ENCODE measurements around the gene NSD2. TPM values are rescaled to one million over a fixed set of nuclear protein-coding genes. Genes with fewer than 3 reads are reported as not detected.

The NSD2 gene
- total RNA-seq, 1 donor from 2014 or later: 65.1 TPM

DNA sequence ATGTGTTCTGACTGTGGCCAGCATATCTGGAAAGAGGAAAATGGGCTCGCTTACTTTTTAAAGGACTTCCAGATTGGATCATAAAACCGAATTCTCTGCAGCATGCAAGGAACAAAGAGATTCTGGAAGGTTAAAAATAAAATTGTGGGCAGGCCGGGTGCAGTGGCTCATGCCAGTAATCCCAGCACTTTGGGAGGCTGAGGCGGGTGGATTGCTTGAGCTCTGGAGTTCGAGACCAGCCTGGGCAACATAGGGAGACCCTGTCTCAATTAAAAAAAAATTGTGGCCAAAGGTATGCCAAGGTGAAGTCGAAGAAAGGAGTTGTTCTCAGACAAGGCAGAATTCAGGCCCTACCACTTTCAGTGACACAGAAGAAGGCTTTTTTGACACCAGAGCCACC is 99.7 kb downstream of the NSD2 start:
- DNase-seq (ENCODE audit: low read depth, low spot score): no peak

DNA sequence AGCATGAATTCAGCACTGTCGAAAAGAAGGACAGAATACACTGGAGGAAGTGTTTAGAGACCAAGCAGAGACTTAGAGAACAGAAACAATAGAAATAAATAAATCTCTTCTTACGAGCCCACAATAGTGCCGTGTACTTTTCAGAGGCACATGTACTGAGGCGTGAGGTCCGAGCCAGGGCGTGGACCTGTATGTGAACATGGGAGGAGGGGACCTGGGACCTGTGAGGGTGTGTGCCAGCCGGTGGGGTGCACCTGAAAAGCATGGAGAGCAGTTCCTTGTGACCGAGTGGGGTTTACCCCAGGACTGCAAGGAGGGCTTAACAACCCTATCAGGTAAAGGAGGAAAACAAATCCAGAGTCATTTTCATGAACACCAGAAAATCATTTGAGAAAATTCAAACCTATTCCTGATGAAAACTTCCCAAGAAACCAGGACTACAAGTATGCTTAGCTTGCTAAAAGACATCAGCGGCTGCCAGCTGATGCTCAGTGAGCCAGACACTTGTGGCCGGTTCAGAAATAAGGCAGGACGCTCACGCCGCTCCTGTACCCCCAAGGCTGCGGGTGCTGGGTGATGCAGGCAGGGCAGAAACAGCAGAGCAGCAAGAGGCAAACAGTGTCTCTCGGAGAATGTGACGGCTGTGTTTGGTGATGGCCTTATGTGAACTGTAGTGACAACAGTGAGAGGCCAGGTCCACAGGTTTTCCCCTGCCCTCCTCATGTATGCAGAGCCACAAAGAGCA is 100.4 kb downstream of the NSD2 start:
- no peak for DNase-seq (ENCODE audit: low read depth, low spot score)

DNA sequence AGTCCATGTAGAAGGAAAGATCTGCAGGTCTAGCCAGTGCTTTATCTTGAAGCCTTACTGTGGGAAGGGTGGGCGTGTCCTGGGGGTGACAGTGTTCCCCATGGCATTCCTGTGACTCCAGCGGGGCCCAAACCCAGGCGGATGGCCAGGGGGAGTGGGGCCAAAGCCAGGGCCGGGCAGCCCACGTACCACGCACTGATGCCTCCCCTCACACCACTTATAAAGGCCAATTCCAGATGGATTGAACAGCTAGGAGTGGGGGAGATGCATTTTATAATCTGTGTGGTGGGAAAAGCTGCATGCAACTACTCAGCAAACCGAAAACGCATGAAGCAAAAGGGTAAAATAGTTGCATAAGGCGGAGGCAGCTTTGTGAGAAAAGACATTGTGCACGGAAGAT is 101.2 kb downstream of the NSD2 start:
- no peak for DNase-seq (ENCODE audit: low read depth, low spot score)

DNA sequence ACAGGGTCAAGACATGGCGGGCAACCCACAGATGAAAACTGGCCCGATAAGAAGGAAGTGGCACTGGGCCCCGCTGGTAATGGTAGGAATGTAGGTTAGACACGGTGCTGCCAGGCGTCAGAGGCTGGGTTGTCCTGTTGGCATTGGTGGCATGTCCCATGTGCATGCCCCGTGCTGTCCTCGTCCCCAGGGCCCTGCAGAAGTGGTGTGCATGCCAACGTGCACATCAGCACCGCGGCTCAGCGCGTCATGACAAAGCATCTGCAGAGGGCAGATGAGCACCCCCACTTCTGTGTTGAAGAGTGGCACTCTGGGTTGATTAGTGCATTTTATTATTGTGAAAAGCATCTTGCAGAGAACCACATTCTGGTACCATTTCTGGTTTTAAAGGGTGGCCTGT is 102.0 kb downstream of the NSD2 start:
- DNase-seq (ENCODE audit: low read depth, low spot score): no peak

DNA sequence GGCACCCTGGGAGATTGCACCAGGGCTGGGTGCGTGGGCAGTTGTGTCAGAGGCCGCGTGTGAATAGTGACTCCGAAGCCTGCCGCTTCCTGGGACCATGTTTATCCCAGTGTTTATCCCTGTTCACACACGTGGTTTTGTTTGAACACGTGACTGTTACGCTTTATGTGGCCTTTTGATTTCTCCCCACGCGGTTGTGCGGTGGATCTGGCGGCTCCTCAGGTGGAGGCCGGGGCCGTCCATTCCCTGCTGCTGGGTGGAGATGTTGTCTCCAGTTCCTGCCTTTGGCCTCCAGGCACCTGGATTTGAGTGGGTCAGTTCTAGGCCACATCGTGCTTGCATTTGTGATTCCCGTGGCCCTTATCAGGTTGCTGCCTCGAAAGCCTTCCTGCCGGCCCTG is 102.5 kb downstream of the NSD2 start:
- DNase-seq (ENCODE audit: low read depth, low spot score): no peak

DNA sequence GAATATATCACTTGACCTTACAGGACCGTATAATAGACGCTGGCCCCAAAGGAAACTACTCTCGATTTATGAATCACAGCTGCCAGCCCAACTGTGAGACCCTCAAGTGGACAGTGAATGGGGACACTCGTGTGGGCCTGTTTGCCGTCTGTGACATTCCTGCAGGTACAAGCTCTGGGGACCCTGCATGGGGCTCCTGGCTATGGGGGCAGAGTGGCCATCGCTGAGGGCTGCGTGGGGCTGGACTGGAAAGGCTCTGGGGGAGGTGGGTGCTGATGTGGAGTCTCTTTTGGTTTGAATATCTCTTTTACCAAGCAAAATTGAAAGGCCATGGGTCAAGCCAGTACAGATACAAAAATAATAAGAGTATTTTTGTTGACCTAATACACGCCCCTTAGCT is 103.6 kb downstream of the NSD2 start:
- no peak for DNase-seq (ENCODE audit: low read depth, low spot score)

DNA sequence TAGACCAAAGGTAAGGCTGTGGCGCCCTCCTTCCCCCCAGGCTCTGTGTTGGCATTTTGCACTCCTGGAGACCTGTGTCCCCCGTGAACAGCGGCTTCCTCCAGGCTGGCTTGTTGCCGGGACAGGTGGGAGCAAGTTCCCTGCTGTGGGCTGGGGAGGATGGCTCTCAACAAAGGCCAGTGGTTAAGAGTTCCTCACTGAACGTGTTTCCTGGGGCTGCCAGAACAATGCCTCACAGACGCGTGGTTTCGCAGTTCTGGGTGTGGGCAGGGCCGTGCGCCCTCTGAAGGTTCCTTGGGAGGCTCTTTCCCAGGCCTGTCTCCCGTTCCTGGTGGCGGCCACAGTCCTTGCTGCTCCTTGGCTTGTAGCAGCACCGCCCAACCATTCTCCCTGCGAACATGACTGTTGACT is 104.2 kb downstream of the NSD2 start:
- no peak for DNase-seq (ENCODE audit: low read depth, low spot score)

DNA sequence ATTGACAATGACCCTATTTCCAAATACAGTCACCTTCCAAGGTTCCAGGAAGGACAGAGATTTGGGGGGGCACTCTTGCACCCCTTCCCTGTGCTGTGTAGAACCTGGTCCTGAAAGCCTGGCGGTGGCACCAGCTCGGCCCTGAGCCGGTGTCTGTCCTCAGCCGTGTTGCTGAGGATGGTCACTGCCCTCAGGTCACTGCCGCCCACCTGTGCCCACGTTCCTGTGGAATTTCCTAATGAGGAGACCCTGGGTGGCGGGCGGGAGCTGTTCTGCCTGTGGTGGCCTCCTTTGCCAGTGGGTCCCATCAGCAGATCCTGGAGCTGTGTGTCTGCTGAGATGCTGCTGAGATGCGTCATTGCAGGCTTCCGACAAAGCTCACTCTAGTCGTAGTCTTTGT is 104.7 kb downstream of the NSD2 start:
- DNase-seq (ENCODE audit: low read depth, low spot score): no peak

DNA sequence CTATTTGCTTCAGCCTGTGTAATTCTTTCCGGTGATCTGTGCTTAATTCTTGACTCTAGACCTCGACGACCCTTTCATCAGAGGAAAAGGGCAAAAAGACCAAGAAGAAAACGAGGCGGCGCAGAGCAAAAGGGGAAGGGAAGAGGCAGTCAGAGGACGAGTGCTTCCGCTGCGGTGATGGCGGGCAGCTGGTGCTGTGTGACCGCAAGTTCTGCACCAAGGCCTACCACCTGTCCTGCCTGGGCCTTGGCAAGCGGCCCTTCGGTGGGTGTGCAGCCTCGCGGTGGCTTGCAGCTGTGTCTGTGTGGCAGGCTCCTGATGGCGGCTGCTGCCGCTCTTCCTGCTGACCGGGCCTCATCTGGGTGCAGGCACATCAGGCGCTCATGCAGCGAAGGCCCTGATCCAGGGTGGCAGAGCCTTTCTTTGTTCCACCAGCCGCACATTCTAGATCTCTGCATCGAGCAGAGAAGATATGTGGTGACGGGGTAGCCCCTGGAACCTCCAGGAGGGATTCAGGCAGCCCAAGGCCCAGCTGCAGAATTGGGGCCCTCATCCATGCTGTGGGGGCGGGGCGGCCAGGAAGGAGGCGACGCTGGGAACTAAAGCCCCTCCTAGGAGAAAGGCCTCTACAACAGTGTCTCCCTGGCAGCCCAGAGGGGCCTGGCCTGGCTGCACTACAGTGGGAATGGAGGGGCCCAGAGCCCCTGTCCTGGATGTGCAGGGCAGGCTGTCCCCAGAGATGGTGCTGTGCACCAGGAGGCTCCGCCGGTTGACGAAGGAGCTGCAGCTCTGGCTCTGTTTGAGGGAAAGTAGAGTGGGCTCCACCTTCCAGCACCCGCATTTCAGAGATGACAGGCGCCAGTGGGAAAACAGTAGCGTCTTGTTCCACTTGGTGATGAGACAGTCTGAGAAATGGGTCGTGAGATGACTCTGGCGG is 105.5 kb downstream of the NSD2 start:
- no peak for DNase-seq (ENCODE audit: low read depth, low spot score)

DNA sequence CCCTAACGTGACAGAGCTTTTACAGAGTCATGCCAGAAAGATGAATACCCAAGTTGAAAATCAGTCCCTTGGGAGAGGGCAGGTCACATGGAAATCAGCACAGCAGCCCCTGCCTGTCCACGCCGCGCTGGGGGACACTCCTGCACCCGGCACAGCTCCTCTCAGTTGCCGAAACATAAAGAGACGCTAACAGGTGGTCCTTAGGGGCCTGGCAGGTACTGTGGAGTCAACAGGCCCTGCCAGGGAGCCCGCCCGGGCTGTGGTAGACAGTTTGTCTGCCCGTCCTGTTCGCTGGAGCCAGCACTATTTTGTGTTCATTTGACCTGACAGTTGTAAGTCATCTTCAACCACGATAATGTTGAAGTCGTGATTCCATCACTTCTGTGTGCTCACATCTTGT is 107.0 kb downstream of the NSD2 start:
- no peak for DNase-seq (ENCODE audit: low read depth, low spot score)

DNA sequence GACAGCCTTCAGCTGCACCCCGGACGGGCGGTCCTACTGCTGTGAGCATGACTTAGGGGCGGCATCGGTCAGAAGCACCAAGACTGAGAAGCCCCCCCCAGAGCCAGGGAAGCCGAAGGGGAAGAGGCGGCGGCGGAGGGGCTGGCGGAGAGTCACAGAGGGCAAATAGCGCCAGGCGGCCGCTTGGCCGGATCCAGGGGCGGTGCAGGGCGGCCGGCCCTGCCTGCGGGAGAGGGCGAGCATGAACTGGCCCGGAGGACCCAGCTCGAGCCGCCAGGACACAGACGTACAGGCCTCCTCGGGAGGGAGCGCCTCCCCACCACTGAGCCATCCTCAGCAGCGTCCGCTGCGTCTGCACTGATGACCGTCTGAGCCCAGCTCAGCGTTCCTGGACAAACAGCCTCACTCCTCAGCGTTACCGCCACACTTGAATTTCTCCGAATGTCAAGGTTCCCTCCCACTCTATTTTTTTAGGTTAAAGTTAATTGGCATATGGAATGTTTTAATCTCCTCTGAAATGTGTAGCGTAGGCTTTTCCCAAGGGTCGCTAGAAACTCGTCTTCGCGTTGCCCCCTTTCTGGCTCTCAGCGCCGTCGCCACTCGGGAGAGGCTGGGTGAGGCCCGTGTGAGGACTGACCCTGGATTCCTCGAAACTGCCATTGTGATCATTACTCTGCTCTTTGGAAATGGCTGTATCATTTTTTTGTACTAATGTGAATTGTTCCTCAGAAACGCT is 107.7 kb downstream of the NSD2 start:
- no peak for DNase-seq (ENCODE audit: low read depth, low spot score)

DNA sequence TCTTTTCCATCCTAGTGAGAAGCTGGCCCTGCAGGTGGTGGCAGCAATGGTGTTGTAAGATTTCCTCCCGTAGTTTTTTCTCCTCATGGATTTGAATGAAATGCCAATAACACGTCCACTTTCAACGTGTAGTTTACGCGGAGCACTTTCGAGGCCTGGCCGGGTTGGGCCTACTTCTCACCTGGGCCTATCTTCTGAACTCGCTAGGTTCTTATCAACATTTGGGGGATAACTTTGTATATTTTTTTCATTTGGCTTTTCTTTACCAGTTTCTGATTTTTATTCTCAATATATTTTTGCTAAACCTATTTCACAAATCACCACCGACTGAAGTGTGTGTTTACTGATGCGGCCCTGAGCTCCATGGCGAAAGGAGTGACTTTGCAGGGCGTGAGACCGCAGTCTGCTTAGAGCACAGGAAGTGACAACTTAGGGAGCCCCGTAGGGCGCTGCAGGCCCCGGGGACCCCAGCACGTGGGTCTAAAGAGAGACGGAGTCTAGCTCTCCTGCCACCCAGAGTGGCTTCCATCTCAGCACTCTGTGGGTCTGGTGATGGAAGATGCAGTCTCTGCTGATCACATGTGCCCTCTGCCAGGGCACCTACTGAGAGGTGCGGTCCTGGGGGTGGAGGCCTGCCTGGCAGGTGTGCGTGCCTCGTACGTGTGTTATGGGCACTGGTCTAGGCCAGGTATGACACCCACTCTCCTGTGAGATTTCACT is 108.4 kb downstream of the NSD2 start:
- no peak for DNase-seq (ENCODE audit: low read depth, low spot score)

DNA sequence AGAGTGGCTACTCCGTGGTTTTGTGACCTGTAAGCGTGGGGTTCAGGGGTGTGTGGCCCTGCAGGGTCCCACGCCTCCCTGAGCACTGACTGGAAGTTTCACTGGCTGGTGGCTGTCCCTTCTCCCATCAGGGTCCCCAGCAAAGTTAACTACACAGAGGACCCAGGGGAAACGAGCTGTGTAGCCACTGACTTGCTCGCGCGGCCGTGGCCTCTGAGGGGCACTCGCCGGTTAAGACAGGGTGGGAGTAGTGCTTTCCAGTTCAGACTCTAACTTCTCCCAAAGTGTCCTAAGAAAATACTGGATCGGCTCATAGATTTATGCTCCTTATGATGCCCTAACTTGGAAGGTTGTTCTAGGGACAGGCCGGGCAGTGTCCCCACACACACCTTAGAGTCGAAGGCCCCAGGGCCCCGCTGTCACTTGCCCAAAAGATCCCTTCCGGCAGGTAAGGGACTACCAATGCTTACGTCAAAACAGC is 109.4 kb downstream of the NSD2 start:
- no peak for DNase-seq (ENCODE audit: low read depth, low spot score)

DNA sequence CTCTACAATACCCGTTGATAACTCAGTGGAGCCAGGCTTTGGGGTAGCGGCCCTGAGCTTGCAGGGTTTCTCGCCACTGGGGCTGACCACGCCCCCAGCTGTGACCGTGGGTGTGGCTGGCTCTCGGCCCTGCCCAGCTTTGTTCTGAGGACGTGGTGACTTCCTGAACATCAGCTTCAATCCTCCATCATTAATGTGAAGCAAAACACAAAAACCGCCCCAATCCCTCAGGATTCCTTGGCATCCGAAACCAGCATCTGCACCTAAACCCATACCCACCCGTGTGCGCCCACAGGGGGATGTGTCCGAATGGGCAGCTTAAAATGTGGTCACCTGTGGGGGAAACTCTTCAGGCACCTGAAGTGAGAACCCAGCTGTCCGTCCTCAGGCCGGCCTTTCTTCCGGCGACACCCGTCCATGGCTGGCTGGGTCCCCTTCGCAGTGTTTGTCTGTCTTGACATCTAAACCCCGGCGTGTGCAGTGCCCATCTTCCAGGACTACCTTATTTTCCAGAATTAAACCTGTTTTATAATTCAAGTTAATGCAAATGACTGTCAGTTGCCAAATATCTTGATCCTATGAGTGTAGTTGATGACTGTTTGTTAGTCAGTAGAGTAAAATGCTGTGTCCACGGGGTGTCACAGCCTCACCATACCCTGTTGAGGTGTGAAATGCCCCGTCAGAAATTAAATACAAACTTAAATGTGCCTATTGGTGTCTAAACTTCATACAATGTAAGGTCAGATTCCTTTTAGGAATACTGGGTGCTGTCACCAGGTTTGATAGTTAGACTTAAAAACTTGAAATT is 110.3 kb downstream of the NSD2 start:
- DNase-seq (ENCODE audit: low read depth, low spot score): no peak

DNA sequence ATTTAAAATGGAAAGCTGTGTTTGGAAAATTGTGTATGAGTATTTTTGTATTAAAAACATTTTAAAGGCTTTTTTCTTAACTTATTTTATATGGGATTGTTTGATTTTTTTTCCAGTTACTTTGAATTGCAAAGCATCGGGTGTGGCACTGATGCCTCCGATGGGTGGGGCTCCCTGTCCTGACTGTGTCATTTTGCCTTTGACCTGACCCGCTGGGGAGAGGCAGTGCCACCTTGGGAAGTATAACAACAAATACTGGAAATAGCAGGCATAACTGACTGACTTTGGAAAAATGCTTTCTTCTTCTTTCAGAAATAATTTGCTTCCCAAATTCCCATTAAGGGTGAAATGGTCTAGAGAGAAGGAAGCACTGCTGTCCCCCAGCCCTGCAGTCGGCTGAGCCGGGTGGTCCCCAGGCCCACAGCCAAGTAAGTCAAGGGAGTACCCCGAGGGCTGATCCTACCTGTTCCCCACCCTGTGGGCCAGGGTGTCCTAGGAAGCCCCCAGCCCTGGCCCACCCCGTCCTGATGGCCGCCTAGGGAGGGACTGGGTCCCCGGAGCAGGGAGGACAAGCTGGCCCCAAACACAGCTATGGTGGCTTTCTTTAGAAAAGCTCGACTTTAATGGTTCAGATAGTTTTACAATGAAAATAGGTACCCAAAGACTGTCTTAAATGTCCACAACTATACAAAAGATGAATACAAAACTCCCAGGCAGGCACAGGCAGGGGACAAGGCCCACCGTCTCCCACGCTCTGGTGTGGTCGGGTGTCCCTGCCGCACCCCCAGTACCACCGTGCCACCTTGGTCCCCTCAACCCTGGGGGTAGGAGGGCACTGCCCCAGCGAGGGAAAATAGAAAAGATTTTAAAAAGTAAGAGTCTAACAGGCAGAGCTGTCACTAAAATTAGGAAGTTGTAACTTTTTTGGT is 111.2 kb downstream of the NSD2 start:
- DNase-seq (ENCODE audit: low read depth, low spot score): no peak

DNA sequence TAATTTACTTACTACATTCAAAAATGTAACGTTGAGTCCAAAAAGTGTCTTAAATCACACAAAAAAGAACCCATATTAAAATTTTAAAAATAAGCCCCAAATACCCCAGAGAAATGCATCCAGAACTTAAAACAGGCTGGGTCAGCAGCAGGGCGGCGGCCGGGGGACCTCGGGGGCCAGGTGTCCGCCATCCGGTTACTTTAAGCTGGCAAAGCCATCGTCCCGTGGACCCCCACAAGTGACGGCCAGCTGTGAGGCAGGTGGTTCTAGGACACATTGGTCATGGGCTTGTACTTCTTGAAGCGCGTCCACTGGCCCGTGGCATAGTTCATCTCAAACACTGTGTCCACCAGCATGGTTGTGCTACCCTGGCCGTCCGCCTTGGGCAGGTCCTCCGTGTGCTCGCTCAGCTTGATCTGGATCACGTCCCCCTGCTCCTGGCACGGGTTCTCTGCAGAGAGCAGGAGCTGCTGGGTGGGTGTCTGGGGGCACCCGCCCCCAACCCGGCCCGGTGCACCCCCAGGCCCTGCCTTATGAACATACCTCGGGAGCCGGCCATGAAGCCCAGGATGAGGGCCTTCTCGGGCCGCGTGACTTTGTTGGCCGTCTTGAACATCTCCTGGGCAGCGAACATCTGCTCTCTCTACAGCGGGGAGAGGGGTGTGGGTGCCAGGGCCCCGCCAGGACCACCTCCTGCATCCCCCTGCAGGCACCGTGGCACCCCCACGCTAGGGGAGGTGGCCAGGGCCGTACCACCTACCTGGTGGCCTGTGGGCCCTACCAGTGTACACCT is 112.1 kb downstream of the NSD2 start:
- DNase-seq (ENCODE audit: low read depth, low spot score): no peak

DNA sequence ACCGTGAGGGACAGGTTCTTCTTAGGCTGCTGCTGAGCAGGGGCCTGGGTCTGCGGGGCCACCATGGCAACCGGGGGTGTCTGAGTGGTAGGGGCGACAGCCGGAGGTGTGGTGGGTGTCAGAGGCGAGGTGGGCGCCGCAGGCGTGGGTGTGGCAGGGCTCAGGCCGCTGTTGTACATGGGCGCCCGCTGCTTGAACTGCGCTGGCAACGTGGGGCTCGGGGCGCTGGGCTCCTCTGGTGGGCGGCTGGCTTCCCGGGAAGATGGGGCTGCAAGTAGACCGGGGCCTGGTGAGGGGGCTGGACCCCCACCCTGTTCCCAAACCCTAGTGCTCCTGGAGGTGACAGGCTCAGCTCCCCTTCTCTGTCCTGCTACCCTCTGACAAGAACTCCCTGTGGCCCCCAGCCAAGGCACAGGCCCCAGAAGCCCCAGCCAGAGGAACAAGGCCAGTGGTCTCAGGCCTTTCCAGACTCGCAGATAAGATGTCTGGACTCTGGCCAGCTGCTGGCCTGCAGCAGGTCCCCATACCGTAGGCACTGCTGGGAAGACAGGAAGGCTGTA is 112.7 kb downstream of the NSD2 start:
- no peak for DNase-seq (ENCODE audit: low read depth, low spot score)
